Lower lobe of right lung (tissue), 2 donors: ENCODE measurements around the gene SH3RF3. TPM values are rescaled to one million over a fixed set of nuclear protein-coding genes. Genes with fewer than 3 reads are reported as not detected.

Experiments used
- ATAC-seq, 2 donors: fragments of 200-7000 bp; cut with Tn5 transposase; one replicate each; pipeline ENCODE4 v1.9.1; 2020 to 2022; ENCODE audit warnings: mild to moderate bottlenecking in 2 of 2, moderate library complexity in 2 of 2
- DNase-seq: peaks from one replicate; pipeline ENCODE4 v3.0.0-alpha.2; 2020
- H3K27ac ChIP-seq: fragments of 200-600 bp; one replicate; pipeline ENCODE4 v1.8.0; 2022
- H3K27me3 ChIP-seq: fragments of 200-600 bp; one replicate; pipeline ENCODE4 v1.8.0; 2022; ENCODE audit warnings: low read depth
- H3K36me3 ChIP-seq: fragments of 200-600 bp; one replicate; pipeline ENCODE4 v1.8.0; 2022; ENCODE audit warnings: mild to moderate bottlenecking
- H3K4me1 ChIP-seq: fragments of 200-600 bp; one replicate; pipeline ENCODE4 v1.8.0; 2022
- H3K4me3 ChIP-seq: fragments of 200-600 bp; one replicate; pipeline ENCODE4 v1.8.0; 2022; ENCODE audit warnings: mild to moderate bottlenecking
- H3K9me3 ChIP-seq: fragments of 200-600 bp; one replicate; pipeline ENCODE4 v1.8.0; 2022
- intact Hi-C: fragments of 100-400 bp; cut with DNase I; formaldehyde crosslinking; loops from one replicate; pipeline ENCODE4 v1.11.0; 2022
- total RNA-seq: library from RNA; stranded (reverse); fragmentation: NEBNext Ultra II Directional; extraction: Animal tissue kit (Norgen Biotek cat#: 25700); gene quantifications from one replicate; pipeline ENCODE4 v1.2.1, GENCODE V29; 2021
- TF ChIP-seq, protein P1 (sequence below): fragments of 200-600 bp; IDR thresholded peaks from one replicate; pipeline ENCODE4 v1.8.0; 2022; ENCODE audit warnings: antibody characterized with exemption, mild to moderate bottlenecking
- donor health status: DM: no; HTN: yes; CAD: no; lungs with severe emphysema.

SH3RF3 gene
- total RNA-seq, 1 donor from 2014 or later = 5.7 TPM

DNA sequence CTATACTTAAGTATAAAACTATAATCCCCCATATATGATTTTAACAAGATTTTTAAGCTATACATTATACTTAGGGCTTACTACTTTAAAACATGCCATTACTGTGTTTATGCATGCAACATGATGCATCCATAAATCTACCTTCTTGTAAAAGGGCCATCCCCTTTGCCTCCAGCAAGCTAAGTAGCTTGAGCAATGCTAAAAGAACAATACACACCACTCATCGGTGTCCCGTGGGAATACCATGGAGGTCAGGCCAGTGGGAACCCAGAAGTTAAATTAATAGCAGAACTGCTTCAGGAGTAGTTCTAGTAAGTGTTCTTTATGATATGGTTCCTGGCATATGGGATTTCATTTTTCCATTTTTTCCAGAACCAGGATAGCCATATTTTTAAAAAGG, 37.8 kb downstream of the SH3RF3 start:
- intact Hi-C loops = no loop called here
- Histone ChIP-seq H3K36me3 (no peaks in the 10 kb centered on the region), H3K27me3 (no peaks in the 10 kb centered on the region), H3K4me1 (peaks cover 32% of the 10 kb centered on the region), H3K27ac (no peak overlapping the region), H3K9me3 (no peaks in the 10 kb centered on the region), H3K4me3 (no peak overlapping the region)
- no peak for ATAC-seq
- no peak for DNase-seq
- TF ChIP-seq, protein P1, sequence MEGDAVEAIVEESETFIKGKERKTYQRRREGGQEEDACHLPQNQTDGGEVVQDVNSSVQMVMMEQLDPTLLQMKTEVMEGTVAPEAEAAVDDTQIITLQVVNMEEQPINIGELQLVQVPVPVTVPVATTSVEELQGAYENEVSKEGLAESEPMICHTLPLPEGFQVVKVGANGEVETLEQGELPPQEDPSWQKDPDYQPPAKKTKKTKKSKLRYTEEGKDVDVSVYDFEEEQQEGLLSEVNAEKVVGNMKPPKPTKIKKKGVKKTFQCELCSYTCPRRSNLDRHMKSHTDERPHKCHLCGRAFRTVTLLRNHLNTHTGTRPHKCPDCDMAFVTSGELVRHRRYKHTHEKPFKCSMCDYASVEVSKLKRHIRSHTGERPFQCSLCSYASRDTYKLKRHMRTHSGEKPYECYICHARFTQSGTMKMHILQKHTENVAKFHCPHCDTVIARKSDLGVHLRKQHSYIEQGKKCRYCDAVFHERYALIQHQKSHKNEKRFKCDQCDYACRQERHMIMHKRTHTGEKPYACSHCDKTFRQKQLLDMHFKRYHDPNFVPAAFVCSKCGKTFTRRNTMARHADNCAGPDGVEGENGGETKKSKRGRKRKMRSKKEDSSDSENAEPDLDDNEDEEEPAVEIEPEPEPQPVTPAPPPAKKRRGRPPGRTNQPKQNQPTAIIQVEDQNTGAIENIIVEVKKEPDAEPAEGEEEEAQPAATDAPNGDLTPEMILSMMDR = no peak

DNA sequence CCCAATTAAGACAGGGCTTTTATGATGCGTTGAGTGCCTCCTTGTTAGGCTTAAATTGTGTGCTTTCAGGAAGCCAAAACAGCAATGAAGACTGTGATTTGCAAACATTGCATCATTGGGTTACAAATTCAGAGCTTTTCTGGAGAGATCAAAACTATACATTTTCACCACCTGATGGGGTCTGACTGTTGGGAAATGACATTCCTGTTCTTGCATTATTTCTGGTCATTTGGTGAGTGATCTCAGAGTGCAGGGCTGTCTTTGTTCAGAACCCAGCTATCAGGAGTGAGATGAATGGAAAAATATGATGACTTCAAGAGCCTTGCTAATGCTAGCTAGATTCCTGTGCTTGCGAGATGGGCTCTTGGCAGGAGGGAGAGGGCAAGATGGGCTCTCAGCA, 39.1 kb downstream of the SH3RF3 start:
- Histone ChIP-seq H3K27ac (no peak overlapping the region), H3K9me3 (no peaks in the 10 kb centered on the region), H3K36me3 (no peaks in the 10 kb centered on the region), H3K4me1 (peaks cover 45% of the 10 kb centered on the region), H3K27me3 (no peaks in the 10 kb centered on the region), H3K4me3 (no peak overlapping the region)
- TF ChIP-seq, protein P1 = no peak
- DNase-seq (no peak), ATAC-seq (no peak)
- intact Hi-C loops = no loop called here

DNA sequence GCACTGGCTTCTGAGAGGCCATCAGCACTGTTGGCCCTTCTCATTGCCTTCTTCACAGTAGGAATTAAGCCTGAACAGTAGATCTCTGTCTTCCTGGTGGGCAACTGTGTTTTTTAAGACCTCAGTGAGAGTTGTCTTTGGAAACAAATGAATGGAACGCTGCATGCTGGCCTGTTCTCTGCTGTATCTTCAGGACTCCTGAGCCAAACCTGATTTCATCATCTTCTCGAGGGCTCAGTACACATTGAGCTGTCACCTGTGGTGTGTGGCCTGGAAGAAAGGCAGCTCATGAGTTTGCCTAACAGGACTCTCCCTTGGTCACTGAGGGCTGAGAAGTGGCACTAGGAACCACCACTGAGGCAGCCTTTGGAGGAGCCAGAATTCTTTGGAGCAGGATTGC, 39.7 kb downstream of the SH3RF3 start:
- ATAC-seq (peak in 1 of 2 donors; percentile 23), DNase-seq (no peak)
- TF ChIP-seq, protein P1 = no peak
- Histone ChIP-seq H3K27me3 (no peaks in the 10 kb centered on the region), H3K4me1 (peaks cover 49% of the 10 kb centered on the region), H3K27ac (no peak overlapping the region), H3K9me3 (no peaks in the 10 kb centered on the region), H3K36me3 (no peaks in the 10 kb centered on the region), H3K4me3 (no peak overlapping the region)
- intact Hi-C loops = no loop called here

DNA sequence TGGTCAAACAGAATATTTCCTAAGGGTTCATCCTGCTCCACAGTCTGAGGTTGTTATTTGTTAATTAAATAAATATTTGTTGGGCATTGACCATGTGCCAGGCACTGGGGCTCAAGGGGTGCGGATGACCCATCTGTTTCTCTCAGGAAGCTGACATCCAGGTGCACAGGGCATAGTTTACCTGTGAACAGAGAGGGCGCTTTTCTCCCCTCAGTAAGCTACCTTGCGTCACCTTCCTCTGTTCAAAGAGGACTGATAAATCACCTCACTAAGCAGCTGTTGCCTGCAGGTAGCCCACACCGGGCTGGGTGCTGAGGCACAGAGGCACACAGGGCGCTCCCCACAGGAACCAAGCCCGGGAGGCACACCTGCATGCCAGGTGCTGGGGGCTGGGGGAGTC, 41.6 kb downstream of the SH3RF3 start:
- Histone ChIP-seq H3K27me3 (no peaks in the 10 kb centered on the region), H3K36me3 (no peaks in the 10 kb centered on the region), H3K9me3 (peaks cover 7% of the 10 kb centered on the region), H3K27ac (peak overlapping the region; percentile 80), H3K4me1 (peaks cover 46% of the 10 kb centered on the region), H3K4me3 (no peak overlapping the region)
- DNase-seq (no peak), ATAC-seq (no peak)
- intact Hi-C loops = no loop called here
- TF ChIP-seq, protein P1 = no peak

DNA sequence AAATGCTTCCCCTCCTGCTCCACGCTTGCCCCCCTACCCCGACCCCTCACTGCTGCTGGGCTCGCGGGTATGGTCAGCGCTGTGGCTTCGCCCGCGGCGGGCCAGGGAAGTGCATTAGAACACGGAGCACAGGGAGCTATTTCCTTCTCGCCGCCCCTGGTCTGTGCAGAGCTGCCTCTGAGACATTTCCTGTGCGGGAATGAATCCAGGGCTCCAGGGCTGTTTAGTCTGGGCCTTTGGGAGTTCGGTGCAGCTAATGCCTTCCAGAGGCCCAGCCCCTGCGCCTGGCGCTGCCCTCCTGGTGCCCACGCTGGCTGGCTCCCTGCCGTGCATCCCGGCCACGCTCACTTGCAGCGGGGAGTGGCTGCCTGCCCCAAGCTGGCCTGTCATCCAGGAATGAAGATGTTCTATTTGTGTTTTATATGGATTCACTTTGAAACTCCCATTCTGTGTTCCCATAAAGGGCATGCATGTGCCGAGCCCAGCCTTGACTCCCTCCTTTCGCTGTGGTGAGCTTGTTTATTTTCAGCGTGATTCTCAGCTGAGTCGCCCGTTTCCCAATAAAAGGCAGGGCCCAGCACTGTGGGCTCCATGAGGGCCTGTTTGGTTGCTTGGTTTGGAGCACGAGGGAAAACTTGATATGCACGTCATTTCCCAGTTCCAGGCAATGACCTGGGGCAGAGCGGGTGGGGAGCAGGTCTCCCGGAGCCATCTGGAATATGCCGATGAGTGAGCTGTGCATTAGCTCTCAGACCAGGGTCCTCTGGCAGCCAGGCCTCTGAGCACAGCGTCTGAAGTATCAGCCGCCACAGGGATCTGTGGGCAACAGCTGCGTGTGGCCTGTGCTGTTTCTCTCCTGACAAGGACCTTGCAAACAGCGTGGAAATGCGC, 42.7 kb downstream of the SH3RF3 start:
- intact Hi-C loops = no loop called here

More for the DNA sequence above, 42.7 kb downstream of the SH3RF3 start:
- DNase-seq (no peak), ATAC-seq (peak; percentile 64 to 71)
- Histone ChIP-seq H3K27me3 (no peaks in the 10 kb centered on the region), H3K4me1 (peaks cover 55% of the 10 kb centered on the region), H3K36me3 (no peaks in the 10 kb centered on the region), H3K4me3 (no peak overlapping the region), H3K9me3 (peaks cover 9% of the 10 kb centered on the region), H3K27ac (peak overlapping the region; percentile 80)
- TF ChIP-seq, protein P1 = peak; percentile 34
